Central memory CD8-positive, alpha-beta T cell (primary cell): Measurements from ENCODE around the gene CA7.

Source experiments
- ATAC-seq: fragments of 150-1000 bp; cut with Tn5 transposase; replicated peaks from 2 replicates; pipeline ENCODE4 v1.10.0; 2022; ENCODE audit warnings: mild to moderate bottlenecking, moderate FRiP score, moderate number of reproducible peaks; ENCODE audit not compliant: poor library complexity, severe bottlenecking; ENCODE audit errors: extremely low read depth
- DNase-seq, 2 donors: peaks; one replicate each; pipeline ENCODE4 v3.0.0; 2021; ENCODE audit warnings: low spot score in 2 of 2
- H3K27ac Mint-ChIP-seq: one replicate; pipeline ENCODE4 v1.8.0; 2022; ENCODE audit warnings: low read depth, mild to moderate bottlenecking, moderate library complexity, mixed read lengths
- H3K27me3 Mint-ChIP-seq: one replicate; pipeline ENCODE4 v1.8.0; 2022; ENCODE audit warnings: mixed read lengths
- H3K36me3 Mint-ChIP-seq: one replicate; pipeline ENCODE4 v1.8.0; 2022; ENCODE audit warnings: mild to moderate bottlenecking, moderate library complexity, mixed read lengths; ENCODE audit not compliant: insufficient read depth
- H3K4me1 Mint-ChIP-seq: one replicate; pipeline ENCODE4 v1.8.0; 2022; ENCODE audit warnings: mixed read lengths
- H3K4me3 Mint-ChIP-seq: one replicate; pipeline ENCODE4 v1.8.0; 2022; ENCODE audit warnings: mild to moderate bottlenecking, moderate library complexity, mixed read lengths
- H3K9me3 Mint-ChIP-seq: one replicate; pipeline ENCODE4 v1.8.0; 2022; ENCODE audit warnings: mixed read lengths

CA7 gene

GRCh38 chr16:66849549-66849948 lies 5.3 kb downstream of the CA7 start:
- Mint-ChIP-seq H3K27me3 (peaks cover 20% of the 10 kb centered on the region), H3K4me3 (no peak overlapping the region), H3K27ac (no peak overlapping the region), H3K4me1 (no peaks in the 10 kb centered on the region), H3K36me3 (no peaks in the 10 kb centered on the region), H3K9me3 (no peaks in the 10 kb centered on the region)
- no peak for ATAC-seq
- DNase-seq, result no peak

GRCh38 chr16:66850115-66850815 lies 6.1 kb downstream of the CA7 start:
- no peaks in the 10 kb centered on the region for H3K4me1 Mint-ChIP-seq
- no peak overlapping the region for H3K27ac Mint-ChIP-seq
- H3K27me3 Mint-ChIP-seq, result peaks cover 13% of the 10 kb centered on the region
- H3K9me3 Mint-ChIP-seq, result no peaks in the 10 kb centered on the region
- no peak for ATAC-seq
- DNase-seq, result no peak
- H3K4me3 Mint-ChIP-seq, result no peak overlapping the region
- no peaks in the 10 kb centered on the region for H3K36me3 Mint-ChIP-seq

DNA sequence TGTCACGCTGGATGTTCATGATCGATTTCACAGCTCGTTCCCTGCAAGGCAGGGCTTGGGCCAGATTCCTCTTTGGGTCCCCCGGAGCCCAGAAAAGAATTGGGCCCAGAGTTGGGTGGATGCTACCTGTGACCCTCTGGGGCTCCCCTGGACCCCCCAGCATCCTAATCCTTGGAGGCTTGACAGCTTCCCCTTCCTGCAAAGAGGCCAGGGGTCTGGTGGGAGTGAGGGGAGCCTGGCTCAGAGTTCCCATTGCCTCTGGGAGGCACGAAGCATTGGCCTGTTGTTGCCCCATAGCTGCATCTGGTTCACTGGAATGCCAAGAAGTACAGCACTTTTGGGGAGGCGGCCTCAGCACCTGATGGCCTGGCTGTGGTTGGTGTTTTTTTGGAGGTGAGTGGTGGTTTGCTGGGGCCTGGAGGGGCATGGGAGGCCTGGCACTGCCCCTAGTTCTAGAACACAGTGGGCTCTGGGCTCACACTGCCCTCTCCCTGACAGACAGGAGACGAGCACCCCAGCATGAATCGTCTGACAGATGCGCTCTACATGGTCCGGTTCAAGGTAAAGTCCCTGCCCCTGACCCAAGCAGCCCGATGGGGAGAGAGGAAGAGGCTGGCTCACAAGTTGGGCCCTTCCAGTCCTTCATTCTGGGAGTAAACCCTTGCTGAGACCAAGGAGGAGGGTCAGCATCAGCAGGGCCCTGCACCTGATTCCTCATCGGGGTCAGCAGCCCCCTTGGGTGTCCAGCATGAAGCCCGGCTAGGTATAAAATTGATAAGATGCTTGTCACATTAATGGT lies 7.2 kb downstream of the CA7 start:
- no peaks in the 10 kb centered on the region for H3K4me1 Mint-ChIP-seq
- H3K9me3 Mint-ChIP-seq, result no peaks in the 10 kb centered on the region
- no peak overlapping the region for H3K4me3 Mint-ChIP-seq
- ATAC-seq (no peak), DNase-seq (no peak)
- H3K27ac Mint-ChIP-seq, result no peak overlapping the region
- peaks cover 2% of the 10 kb centered on the region for H3K27me3 Mint-ChIP-seq
- H3K36me3 Mint-ChIP-seq, result no peaks in the 10 kb centered on the region

DNA sequence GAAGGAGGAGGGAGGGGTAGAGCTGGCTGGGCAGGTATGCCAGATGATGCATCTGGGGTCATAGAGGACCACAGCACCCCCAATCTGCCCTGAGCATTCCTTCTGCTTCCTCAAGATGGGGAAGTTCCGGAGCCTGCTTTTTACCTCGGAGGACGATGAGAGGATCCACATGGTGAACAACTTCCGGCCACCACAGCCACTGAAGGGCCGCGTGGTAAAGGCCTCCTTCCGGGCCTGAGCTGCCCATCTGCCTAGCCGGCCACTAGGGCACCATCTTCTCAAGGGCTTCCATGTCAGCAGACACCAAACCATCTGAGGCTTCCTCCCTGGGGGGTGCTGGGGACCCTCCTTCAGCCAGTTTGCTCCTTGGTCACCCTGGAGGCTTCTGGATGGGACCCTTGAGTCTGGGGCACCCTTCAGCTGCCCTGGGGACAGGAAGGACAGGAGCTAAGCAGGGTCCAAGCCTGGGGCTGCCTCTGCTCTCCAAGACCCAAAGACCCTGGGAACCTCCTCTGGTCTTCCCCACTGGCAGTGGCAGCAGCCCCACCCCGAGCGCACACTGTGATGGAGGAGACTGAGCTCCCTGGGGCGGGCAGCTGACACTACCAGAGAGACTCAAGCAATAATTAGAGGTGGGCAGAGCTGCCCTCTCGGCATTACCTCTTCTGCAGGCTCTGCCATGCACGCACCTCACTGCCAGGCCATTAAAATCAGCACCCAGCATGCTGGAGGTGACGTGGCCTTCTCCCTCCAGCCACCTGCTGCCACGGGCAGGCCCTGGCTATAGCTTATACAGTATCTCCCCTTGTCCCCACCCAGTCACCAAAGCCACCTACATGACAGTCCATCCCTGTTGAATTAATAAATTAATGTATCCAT lies 9.3 kb downstream of the CA7 start:
- H3K36me3 Mint-ChIP-seq, result no peaks in the 10 kb centered on the region
- ATAC-seq, result no peak

DNA sequence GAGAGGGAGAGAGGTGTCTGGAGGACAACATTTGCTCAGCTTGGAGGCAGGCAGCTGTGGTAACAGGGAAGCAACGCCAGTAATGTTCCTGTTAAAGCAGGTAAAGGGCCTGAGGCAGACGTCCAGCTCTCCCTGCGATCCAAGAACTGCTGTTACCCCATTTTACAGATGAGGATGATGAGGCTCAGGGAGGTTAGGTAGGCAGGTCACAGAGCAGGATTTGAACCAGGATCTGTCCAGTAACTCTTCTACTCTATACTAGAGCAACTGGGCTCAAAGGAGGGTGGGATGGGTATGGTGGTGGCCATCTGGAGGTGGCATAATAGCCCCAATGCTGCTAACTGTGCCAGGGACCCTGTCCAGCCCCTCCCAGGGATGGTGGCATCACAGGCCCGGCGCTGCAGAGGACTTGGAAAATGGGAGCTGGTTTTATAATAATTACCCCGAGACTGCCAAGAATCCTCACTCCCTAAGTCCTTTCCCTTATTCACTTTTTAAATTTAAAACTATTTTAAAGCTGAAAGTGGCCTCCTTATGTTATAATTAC lies 12.0 kb downstream of the CA7 start:
- Mint-ChIP-seq H3K27ac (no peak overlapping the region), H3K9me3 (no peaks in the 10 kb centered on the region), H3K27me3 (no peaks in the 10 kb centered on the region), H3K4me1 (no peaks in the 10 kb centered on the region), H3K4me3 (no peak overlapping the region), H3K36me3 (no peaks in the 10 kb centered on the region)
- DNase-seq (no peak), ATAC-seq (no peak)

More for the DNA sequence above, 9.3 kb downstream of the CA7 start:
- H3K27me3 Mint-ChIP-seq, result no peaks in the 10 kb centered on the region
- H3K9me3 Mint-ChIP-seq, result no peaks in the 10 kb centered on the region
- no peaks in the 10 kb centered on the region for H3K4me1 Mint-ChIP-seq
- H3K4me3 Mint-ChIP-seq, result no peak overlapping the region
- no peak for DNase-seq
- no peak overlapping the region for H3K27ac Mint-ChIP-seq

- H3K36me3 Mint-ChIP-seq, result no peaks in the 10 kb centered on the region
- ATAC-seq (no peak), DNase-seq (no peak)
- H3K27me3 Mint-ChIP-seq, result no peaks in the 10 kb centered on the region
- H3K27ac Mint-ChIP-seq, result no peak overlapping the region
- H3K9me3 Mint-ChIP-seq, result no peaks in the 10 kb centered on the region
- no peaks in the 10 kb centered on the region for H3K4me1 Mint-ChIP-seq
- H3K4me3 Mint-ChIP-seq, result no peak overlapping the region
Measured at GRCh38 chr16:66856801-66857200, 12.6 kb downstream of the CA7 start.

DNA sequence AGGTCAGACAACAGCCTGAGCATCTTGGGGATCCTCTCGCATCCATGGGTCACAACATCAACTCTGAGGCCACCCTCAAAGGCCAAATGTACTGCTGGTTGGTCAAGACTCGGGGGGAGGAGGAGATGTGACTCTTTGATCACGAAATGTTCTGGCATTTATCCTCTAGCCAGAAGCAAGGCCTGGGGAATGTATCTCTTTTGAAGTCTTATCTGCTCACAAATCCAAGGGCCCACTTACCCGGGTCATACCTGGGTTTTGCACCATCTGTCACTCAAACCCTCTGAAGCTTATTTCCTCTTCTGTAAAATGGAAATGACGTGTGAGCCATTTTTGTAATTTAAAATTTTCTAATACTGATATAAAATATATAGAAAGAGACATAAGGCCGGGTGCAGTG lies 13.2 kb downstream of the CA7 start:
- ATAC-seq, result no peak
- Mint-ChIP-seq H3K4me1 (no peaks in the 10 kb centered on the region), H3K9me3 (no peaks in the 10 kb centered on the region), H3K27ac (no peak overlapping the region), H3K4me3 (no peak overlapping the region), H3K36me3 (no peaks in the 10 kb centered on the region), H3K27me3 (no peaks in the 10 kb centered on the region)
- DNase-seq, result no peak

GRCh38 chr16:66858740-66859396 lies 14.7 kb downstream of the CA7 start:
- H3K4me1 Mint-ChIP-seq, result no peaks in the 10 kb centered on the region
- H3K27ac Mint-ChIP-seq, result no peak overlapping the region
- ATAC-seq, result no peak
- H3K27me3 Mint-ChIP-seq, result no peaks in the 10 kb centered on the region
- no peaks in the 10 kb centered on the region for H3K9me3 Mint-ChIP-seq
- DNase-seq, result no peak
- no peaks in the 10 kb centered on the region for H3K36me3 Mint-ChIP-seq
- no peak overlapping the region for H3K4me3 Mint-ChIP-seq

- Mint-ChIP-seq H3K36me3 (no peaks in the 10 kb centered on the region), H3K4me3 (no peak overlapping the region), H3K9me3 (no peaks in the 10 kb centered on the region), H3K27me3 (no peaks in the 10 kb centered on the region), H3K4me1 (no peaks in the 10 kb centered on the region), H3K27ac (no peak overlapping the region)
- DNase-seq (no peak), ATAC-seq (no peak)
Measured at GRCh38 chr16:66859397-66860068, 15.3 kb downstream of the CA7 start.

GRCh38 chr16:66862023-66862520 lies 17.9 kb downstream of the CA7 start:
- Mint-ChIP-seq H3K27me3 (no peaks in the 10 kb centered on the region), H3K27ac (no peak overlapping the region), H3K9me3 (no peaks in the 10 kb centered on the region), H3K36me3 (no peaks in the 10 kb centered on the region), H3K4me1 (no peaks in the 10 kb centered on the region), H3K4me3 (no peak overlapping the region)
- DNase-seq (no peak), ATAC-seq (no peak)

- Mint-ChIP-seq H3K27me3 (no peaks in the 10 kb centered on the region), H3K36me3 (peaks cover 1% of the 10 kb centered on the region), H3K27ac (no peak overlapping the region), H3K4me1 (peaks cover 6% of the 10 kb centered on the region), H3K9me3 (no peaks in the 10 kb centered on the region), H3K4me3 (no peak overlapping the region)
- ATAC-seq (no peak), DNase-seq (no peak)
Measured at GRCh38 chr16:66863707-66864106, 19.5 kb downstream of the CA7 start.
